HG02870 (cell line): ENCODE measurements around the gene MVB12B.

Experiments used
- ATAC-seq: cut with Tn5 transposase; IDR thresholded peaks from one replicate; pipeline ENCODE4 v1.9.1; 2021; ENCODE audit warnings: mild to moderate bottlenecking, moderate library complexity; ENCODE audit not compliant: unreplicated experiment

Gene MVB12B

DNA sequence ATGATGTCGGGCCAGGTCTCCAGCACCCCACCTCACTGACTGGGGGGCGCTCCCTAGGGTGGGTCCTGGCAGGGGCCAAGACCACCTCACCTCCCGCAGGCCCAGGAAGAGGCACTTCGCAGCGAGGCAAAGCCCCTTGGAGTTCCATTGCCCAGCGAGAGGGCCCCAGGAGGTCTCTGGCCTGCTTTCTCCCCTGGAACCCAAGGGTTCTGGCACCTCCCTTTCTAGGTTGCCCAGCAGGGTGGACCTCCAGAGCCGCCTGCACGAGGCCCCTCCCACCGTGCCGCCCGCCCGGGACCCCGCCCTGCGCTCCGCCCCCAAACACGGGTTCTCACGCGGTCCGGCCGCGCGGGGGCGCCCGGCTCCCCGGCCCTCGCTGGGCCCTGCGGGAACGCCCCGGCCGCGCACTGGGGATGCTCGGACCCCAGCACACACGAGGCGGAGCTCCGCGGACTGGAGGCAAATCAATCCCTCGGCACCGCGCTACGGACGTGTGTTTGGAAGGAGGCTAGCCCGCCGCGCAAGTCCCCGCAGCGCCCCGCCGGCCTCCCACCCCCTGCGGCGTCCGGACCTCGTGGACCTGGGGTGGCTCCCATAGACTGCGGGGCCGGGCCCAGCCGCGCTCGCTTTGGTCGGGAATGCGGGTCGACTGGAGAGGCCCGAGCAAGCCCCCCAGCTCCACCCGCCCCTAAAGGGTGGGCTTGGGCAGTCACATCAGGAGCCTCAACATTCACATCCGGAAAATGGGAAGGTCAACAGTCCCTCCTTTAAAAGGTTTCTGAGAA, 187.6 kb downstream of the MVB12B start:
- ATAC-seq = no peak

DNA sequence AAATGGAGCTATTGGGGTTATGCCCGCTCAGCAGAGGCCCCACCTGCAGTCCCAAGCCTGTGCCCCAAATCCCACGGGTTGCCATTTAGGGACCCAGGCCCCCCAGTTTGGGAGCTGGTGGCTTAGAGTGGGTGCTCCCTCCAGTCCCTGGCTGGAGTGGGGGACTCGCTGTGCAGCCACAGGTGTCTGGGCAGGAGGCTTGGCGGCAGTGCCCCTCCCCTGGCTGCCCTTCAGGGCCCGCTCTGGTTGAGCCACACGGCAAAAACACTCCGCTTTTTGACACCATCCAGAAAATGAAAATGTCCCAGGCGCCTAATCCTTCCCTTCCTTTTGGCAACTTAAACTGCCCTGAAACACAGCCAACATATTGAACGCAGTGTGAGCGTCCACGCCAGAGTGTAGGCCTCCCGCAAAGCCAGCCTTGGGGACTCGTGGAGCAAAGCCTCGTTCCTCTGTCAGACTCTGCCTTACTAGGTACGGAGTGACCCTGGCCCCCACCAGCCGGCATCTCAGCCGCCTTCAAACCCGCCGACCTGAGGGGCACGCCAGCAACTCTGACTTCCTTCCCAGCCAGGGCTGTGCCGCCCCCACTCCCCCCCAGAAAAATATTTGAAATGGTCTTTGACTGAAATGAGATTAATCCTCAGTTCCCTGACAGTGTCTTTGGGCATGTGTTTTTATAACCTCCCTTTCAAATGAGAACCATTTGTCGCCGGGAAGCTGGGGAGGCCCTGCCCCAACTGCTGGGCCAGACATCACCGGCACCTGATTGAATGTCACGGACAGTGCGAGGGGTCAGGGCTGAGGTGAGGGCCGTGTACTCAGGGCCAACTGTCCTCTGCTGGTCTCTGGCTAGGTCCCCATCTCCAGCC, 188.6 kb downstream of the MVB12B start:
- no peak for ATAC-seq

DNA sequence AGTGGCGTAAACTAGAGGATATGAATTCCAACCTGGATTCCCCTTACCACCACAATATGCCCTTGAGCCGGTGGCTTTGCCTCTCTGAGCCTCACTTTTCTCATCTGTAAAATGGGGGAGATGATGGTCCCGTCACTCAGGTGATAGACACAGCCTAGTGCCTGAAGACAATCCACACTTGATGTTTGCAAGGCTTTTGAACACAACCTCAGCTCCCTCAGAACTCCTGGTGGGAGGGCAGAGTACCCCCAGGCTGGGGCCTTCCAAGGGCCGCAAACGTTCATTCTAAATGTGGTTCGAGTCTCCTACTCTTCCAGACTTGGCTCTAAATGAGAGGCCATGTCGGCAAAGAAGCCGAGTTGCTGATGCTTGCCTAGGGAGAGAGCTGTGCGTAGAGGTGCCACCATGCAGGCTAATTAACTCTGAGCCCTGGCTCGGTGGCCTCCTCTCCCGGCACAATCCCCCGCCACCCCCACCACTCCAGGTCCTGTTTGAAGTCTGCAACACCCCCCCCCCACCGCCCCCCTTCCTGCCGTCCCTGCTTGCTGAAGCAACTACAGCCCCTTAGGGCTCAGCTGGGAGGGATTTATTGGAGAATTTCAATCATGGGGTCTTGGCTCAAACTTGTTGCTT, 189.4 kb downstream of the MVB12B start:
- no peak for ATAC-seq

DNA sequence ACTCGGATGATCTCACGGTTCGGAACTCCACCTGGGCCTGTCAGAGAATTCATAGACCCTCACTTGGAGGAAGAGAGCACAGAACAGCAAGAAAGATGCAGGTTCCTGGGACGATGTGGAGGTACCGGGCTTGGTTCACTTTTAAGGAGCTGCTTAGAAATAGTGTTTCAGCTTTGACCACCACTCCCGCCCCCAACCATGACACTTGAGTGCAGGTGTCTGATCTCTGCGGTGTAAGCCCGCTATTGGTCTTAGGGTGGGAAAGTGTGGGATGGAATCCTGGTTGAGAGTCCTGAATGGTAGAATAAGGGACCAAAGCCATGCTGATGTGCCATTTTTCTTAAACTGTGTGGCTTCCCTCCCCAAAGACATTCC, 189.9 kb downstream of the MVB12B start:
- ATAC-seq = no peak

DNA sequence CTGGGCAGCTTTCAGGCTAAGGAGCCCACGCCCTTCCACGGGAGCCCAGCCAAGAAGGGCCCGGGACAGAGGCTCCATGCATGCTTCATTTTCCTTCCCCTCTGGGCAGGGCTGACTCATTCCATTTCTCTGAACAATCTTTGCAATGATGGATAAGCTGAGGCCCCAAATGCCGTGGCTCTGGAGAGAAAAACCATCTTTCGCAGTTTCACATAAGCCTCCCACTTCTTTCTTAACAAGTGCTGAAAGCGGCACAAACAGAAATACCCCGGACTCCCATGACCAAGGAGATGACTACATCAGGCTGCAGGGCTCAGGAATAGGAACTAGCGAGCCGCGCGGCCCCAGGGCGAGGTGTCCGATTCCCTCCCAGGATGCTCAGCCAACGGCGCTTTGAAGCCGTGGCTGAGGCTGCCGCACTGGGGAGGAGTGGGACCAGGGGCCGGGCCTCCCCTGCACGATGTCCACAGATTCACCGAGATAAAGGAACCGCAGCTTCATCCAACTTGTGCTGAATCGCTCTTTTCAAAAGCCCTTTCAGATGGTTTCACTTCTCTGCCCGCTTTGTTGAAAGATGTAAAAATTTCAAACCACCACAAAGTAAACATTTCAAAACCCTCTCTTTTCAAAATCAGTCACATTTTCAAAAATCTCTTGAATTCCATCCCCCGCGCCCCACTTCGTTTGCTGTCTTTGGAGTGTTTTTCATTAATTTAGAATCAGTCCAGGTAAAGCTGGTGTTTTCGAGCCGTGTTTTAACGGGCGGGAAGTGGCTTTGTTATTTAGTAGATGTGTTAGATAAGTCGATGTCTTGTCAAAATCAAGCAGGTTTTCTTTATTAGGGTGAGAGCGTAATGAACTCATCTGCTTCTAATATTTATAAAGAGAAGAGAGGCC, 190.6 kb downstream of the MVB12B start:
- peak; percentile 61 for ATAC-seq

DNA sequence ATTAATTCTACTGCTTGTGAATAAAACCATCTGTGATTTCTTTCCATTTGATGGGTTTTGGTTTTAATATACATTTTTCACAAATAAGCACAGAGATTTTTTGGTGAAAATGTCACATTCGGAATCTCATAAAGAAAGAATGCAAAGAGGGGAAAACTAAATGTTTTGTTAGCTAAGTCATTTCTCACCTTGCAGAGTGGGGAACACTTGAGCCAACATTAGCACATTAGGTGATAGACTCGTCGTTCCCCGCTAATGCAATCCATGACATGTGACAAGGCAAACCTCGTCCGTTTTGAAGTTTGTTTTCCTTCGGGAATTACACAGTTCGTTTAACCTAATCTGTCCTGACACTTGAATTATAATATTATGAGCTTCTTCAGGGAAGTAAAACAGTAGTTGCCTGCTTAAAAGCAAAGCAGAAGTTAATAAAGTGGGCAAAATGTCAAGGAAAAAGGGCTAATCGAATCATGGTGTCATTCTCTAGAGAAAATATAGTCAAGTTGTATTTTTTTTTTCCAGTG, 191.3 kb downstream of the MVB12B start:
- ATAC-seq = no peak

DNA sequence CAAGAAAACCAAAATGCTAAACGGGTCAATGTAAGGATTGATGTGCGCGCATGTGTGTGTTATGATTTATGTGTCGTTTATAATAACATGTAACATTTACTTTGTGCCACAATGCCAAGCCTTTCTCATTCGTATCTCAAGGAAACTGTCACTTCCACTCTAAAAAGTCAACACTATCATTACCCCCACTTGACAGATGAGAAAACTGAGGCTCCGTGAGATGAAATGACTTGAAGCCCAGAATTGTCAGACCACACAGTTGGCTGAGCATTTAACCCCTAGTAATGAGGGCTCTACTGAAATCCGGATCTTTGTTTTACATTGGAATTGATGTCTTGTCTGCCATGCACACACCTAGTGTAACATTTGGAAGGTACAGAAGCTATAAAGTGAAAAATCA, 192.1 kb downstream of the MVB12B start:
- no peak for ATAC-seq

DNA sequence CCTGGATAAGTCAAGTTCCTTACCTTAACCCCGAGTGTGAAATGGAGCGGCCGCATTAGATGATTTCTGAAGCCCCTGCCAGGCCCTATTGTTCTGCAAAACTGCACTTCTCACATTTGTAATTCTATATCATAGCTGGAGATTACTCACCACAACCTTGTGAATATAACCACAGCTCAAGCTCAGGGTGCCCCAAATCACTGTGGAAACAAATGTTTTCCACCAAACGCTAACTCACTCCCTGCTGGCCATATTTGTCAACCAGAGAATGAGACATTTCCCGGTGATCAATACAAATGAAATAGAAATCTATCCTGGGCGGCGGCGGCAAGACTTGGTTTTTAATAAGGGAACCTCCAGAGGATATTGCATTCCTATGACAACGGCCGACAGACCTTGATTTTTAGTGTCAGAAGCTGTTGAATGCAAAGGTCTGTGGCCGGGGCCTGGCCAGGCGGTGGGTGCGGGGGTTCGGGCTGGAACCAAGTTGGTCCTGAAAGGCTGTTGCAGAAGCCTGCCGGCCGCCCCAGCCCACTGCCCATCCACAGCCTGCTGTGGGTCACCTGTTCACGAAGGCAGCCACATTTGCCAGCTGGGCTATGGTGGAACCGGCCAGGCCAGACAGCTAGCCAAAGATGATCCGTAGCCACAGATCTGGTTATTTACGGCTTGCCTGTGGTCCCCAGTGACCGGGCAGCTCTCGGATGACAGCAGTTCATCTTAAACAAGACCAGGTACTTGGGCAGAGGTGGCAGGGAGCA, 193.2 kb downstream of the MVB12B start:
- ATAC-seq = no peak

DNA sequence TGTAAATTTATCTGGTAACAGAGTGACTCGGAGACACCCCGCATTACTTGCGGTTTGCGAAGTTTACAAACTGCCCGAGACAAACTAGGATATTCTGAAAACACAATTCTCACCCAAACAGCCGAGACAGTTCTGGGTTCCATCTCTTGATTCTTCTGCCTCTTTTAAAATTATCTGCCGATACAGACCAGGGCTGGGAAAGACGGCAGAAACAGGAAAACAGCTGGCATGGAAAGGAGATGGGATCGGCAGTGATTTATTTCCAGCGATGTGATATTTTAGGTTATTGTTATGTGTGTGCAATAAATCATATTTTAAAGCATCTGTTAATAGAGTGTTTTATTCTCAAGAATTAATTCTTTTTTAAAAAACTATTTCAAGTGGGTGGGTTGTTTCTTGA, 193.8 kb downstream of the MVB12B start:
- no peak for ATAC-seq

DNA sequence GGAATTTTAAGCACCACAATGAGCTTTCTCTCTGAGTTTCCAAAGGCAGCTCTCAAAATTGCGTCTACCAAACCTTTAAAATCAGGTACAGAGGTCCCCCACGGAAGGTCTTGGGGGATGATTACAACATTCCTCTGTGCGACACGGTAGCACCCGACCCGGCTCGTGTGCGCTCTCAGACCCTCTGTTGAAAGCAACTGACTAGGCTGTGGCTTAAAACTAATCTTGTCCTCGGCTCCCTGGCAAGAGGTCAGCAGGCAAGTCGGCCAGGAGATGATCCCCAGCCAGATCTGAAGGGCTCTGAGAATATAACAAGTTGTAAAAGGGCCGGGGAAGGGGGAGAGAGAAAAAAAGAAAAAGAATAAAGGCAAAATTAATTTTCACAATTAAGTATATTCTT, 194.5 kb downstream of the MVB12B start:
- no peak for ATAC-seq

DNA sequence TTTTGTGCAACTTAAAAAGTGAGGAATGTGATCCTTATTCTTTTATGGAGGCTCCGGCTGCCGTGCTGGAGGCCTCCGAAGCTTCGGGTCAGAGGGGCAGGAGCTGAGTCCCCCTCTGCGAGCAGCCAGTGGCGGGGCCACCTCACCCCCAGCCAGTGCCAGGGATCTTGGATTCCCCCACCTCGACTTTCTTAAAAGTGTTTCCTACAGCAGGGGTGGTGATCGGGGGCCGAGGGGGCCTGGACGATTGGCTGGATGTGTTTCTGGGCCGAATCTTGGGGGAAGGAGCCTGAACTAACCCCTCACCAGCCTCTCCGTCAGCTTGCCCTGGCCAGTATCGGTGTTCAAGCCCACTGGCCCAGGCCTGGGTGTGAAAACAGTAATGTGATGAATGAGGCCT, 194.9 kb downstream of the MVB12B start:
- ATAC-seq = no peak

DNA sequence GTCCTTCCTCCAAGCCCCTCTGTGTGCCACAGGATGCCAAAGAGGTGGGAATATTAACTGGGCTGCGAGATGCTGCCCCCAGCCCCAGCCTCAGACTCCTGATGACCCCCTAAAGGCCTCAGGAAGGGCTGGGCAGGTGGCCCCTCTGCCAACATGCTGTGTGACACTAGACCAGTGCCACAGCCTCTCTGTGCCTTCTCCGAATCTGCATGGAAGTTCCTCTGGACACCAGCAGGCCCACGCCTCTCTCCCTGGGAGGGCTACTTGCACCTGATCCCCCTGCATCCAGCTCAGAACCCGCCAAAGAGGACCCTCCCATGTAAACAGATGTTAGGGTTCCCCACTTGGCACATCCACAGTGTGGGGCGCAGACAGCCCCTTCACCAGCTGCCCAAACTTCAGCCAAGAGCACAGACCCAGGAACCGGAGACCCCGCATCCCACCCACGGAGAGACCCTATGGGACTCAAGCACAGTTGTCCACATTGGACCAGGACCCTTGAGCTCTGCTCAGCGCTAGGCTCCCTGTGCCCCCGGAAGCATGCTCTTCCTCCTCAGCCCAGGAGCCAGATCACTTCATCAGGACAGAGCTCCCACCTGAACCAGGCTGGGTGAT, 195.5 kb downstream of the MVB12B start:
- ATAC-seq = no peak

DNA sequence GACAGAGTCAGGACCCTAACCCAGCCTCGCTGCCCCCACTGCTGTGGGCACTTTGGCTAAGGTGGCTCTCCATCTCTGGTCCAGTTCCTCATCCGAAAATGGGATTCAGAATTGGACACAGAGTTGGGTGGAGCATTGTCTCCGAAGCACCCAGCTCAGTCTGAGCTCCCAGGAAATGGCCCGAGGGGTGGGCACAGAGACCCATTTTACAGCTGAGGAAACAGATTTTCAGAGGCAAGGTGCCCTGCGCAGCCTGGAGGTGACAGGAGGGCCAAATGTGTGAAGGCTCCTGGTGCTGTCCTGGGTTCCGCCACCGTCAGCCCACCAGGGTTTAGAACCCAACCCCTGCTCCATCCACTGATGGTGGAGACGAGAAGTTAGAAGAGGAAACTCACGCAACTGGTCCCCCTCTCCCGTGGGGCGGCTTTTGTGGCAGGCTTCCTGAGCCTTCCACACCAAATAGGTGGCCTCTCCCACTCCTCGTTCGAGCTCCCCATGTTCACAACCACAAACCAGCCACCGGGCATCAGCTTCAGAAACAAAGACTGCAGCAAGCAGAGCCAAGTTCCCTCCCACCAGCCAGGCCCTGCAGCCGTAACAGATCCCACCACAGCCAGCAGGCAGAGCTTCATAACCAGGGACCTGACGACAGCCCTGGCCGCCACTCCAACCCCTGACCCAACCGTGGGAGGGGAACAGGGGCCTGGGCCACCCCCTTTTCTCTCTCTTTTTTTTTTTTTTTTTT, 196.2 kb downstream of the MVB12B start:
- ATAC-seq = no peak

DNA sequence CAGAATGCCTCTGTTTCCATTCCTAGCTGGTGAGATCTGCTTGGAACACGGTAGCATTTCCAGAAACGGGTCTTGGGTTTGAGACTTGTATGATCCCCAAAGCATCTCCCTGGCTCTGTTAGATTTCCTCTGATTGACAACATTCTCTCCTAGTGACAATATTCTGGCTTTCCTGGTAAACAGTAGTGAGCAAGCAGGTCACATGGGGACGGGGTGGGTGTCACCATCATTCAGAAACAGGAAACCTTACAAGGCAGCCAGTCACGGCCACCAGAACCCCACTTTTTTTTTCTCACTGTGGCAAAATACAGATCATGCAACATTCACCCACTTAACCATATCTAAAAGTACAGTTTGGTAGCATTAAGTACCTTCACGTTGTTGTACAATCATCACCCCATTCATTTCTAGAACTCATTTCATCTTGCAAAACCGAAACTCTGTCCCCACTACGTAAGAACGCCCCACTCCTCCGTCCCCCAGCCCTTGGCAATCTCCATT, 197.0 kb downstream of the MVB12B start:
- no peak for ATAC-seq

DNA sequence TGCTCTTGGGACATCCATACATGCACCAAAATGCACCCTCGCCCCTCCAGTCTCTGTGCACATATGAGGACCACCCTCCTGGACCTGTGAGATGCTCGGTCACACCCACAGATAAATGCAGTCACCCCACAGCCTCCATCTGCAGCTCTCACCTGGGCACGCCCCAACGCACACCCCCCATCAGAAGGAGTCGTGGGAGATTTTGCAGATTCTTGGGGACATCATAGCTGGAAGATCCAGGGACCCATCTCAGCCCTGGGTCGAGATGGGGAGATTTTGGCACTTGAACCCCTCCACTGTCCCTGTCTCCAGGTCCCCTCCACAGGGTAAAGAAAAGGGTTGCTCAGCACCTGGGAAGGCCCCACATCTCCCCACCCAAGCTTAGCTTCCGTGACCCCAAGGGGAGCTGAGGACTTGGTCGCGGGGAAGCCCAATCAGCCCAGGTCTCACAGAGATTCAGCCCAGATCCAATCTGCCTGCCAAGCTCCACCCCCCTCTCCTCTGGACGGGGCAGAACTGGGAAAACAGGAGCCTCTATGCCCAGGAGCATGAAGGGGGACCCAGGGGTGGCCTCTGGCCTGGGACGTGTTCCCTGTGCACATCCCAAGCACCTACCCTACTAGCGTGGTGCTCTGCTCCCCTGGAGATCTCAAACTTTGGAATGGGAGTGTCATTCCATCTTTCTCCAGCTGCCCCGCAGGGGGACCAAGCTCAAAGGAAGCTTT, 197.9 kb downstream of the MVB12B start:
- ATAC-seq = no peak

DNA sequence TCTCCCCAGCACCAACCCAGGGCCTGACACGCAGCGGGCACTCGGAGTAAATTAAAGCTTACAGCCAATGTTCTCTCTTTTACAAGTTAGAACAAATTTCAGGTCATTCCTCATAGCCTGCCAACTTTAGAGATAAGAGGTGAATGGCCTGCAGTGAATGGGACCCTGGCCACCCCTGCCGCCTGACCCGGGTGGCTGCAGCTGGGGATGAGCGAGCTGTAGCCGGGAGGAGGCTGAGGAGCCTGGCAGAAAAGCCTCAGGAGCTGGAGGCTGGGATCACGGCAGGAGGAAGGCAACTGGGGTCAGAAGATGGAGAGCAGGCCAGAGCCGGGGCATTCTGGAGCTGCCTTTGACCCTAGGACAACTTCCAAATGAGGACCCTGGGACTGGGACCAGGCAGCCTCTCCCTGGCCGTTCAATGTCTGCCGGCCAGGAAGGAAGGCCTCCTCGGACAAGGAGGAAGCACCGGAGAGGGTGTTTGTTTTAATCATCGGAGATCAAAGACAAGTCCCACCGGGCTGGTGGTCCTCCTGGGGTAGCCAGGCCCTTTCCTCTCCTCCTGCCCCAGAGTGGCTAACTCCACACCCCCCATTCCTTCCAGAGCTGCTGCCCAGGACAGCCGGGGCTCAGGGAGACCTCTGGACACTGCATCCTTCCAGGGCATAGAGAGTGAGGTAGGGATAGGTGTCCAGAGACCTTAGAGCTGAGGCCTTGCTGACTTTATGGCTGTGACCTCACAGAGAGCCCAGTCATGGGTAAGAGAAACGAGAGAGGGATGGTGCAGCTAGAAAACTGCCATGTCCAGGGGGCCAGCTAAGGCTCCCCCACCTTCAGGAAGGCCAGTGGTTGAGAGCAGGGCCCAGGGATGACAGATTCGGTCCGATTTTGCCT, 199.8 kb downstream of the MVB12B start:
- ATAC-seq = no peak
